GM03348 (cell line): ENCODE data around the gene OR6K3.
"Not testable (repeated sequence)": the region's sequence is repeated elsewhere in the genome, so short reads cannot be mapped to it uniquely, and the experiment has no call there.

Experiments
- DNase-seq: peaks from one replicate; pipeline ENCODE4 v3.0.0; 2012; ENCODE audit warnings: low spot score

The OR6K3 gene, protein sequence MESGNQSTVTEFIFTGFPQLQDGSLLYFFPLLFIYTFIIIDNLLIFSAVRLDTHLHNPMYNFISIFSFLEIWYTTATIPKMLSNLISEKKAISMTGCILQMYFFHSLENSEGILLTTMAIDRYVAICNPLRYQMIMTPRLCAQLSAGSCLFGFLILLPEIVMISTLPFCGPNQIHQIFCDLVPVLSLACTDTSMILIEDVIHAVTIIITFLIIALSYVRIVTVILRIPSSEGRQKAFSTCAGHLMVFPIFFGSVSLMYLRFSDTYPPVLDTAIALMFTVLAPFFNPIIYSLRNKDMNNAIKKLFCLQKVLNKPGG

DNA sequence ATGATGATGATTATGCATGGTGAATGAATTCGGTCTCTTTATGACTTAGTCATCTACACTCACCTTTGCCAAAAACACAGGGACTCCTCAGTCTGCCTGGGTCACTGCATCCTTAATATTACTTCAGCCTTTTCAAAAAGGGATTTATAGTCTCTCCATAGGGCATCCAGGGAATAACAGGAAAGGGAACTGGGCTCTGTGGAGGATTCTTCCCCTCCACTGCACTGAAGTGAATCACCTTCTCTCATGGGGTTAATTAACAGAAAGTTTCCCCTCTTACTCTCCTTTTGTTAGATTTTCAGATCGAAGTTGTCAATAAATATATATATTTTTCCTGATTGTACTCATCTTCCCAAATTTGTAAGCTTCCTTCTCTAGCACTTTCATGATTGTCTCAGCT is at the start of gene OR6K3:
Gene OR6K3 (minus strand): TSS at position 101 of the 400 bp plus-strand sequence. CDS start 2,605 bp downstream, outside the sequence.
- DNase-seq = no peak

DNA sequence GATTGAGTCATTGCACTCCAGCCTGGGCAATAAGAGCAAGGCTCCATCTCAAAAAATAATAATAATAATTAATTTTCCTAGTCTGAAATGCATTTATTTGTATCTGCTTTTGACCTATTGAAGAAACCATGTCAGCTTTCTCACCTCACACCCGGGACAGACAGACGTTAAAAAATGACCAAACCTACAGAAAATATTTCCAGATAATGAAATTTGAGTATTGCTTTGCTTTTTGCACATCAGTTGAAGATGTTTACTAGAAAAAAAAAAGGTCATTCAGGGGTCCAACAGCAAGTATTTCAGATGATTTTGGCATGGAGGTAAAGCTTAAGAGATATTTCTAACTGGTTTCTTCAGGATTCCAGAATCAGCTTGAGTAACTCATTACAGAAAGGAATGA is 33.9 kb upstream of the OR6K3 start, which contains the start of gene OR6K6:
Gene OR6K6 (plus strand): TSS at position 301 of the 400 bp plus-strand sequence. CDS start 168 bp downstream, outside the sequence.
- no peak for DNase-seq

DNA sequence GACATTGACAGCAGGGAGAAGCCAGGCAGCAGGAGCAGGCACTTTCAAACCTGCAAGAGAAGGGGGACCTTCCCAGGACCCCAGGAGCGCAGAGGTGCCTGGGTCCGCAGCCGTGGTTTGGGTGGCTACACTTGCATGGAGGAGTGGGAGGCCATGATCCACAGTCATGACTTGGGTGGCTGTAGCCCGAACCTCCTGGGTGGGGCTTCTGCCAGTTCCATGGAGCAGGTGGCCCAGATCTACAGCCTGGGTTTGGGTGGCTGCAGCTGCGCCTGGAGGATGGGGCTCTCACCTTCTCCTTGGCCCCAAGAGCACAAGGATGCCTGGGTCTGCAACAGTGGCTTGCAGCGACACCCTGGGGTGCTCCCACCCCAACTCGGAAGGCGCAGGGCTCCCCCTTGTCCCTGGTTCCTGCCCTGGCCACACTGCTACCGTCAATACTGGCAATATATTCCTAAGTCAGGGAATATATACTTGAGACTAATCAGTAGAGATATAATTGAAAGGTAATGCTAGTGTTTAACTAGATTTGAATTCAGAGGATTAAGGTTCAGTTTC is 31.7 kb upstream of the OR6K3 start:
- no peak for DNase-seq

GRCh38 chr1:158735848-158736247 is 15.3 kb upstream of the OR6K3 start:
- DNase-seq = no peak

GRCh38 chr1:158732524-158732923 is 12.0 kb upstream of the OR6K3 start:
- no peak for DNase-seq

DNA sequence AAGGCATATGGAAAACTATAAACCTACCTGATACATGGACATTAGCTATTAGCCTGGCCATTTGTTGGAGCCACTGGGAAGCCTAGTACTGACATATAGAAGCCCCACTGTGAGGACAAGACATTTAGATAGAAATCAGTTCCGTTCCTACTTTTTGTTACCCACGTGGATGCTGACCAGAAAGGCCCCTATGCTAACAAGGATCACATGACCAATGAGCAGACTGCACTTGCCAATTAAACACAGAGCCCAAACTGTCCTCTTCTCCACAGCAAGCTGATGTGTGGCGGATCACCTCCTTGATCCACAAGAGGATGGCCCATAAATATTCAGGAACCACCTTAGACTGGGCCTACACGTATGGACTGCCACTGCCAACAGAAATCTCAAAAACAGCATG is 11.2 kb upstream of the OR6K3 start:
- DNase-seq = no peak

- no peak for DNase-seq
Observed at GRCh38 chr1:158730453-158730852, 9.9 kb upstream of the OR6K3 start.

DNA sequence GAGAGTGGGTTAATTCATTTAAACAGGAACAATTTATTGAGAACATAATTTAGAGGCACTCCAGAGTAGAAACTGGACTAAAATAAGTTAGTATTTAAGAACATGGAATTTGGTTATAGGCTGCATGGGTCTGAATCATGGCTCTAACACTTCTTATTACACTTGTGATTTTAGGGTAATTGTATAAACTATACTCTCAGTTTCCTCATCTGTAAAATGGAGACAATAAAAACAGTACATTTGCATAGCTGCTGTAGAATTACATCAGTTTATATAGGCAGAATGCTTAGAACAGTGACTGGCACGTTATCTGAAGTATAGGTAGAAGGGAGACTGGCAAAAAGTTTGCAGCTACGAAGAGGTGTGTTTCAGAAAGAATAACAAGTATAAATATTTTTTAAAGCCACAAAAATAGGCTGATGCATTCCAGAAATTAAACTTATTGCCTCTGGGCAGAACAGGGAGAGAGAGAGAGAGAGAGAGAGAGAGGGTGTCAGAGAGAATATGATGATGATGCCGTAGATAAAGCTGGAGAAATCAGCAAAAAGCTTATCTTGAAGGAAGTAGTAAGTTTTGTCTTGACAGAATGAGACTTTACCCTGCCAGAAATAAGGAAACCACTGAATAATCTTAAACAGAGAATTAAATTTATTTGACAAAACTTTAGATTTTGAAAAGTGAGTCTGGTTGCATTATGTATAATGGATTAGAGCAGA is 8.1 kb upstream of the OR6K3 start:
- DNase-seq = no peak

GRCh38 chr1:158724442-158724841 is 3.9 kb upstream of the OR6K3 start:
- DNase-seq = no peak

DNA sequence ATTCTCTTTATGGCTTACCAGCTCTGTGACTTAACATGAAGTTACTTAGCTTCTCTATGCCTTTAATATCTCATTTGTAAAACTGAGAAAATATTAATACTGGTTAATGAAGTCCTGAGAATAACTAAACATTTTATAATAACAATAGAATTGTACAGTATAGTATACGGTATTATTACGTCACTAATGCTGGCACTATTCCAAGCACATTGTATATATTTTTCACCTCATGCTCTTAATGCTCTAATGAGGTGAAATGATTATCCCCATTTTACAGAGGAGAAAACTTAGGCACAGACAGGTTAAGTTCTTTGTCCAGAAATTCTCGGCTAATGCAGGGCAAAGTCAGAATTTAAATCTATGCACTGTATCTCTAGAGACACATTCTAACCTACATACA is 856 bp downstream of the OR6K3 start:
- DNase-seq = no peak

- DNase-seq = no peak
Observed at GRCh38 chr1:158717344-158717743, 3.2 kb downstream of the OR6K3 start.

DNA sequence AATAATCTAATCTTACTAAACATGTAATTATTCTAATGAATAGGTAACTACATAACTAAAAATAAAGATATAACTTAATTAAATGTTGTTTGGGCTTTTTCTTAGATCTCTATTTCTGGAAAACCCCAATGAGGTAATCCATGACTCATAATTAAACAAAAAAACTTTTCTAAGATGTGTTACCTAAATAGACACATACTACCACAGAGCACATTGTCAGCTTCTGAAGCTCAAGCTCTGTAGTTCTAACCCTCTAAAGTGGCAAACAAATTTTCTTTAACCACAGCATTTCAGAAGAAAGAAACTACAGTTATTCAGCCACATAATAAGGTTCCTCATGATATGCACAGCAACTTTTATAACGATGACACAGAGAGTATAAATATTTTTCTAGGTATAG is 4.2 kb downstream of the OR6K3 start:
- no peak for DNase-seq

DNA sequence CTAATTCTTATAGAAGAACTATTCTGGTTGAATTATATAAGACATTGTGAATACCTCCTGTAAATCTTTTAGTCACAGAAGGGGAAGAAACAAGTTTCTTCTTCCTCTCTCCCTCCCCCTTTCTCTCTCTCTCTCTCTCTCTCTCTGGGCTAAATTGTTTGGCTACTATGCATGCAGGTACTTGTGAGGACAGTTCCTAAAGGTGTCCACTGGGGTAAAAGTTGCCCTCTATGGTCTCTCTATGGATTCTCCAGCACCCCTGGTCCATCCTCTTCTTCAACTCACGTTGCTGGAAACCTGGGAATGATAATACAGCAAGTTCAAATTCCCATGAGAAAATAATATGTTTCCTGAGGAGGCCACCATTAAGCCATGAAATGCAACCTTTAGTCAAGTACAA is 5.8 kb downstream of the OR6K3 start:
- DNase-seq = no peak

GRCh38 chr1:158711098-158711497 is 9.4 kb downstream of the OR6K3 start:
- no peak for DNase-seq

- no peak for DNase-seq
Observed at GRCh38 chr1:158706096-158706495, 14.4 kb downstream of the OR6K3 start.

DNA sequence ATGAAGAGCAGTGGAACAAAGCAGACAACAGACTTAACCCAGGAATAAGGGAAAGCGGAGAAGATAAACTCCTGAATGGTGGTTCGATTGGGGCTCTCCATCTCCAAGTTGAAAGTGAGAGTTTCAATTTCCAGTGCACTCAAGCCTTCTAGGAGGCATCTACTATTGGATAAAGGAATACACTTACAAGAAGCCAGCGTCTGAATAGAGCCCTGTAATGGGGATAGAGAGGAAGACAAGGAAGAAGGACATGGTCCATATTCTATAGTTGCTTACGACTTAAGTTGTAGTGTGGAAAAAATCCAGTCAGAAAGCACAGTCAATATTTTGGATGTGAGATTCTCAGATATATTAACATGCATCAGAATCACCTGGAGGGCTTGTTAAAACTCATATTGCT is 20.0 kb downstream of the OR6K3 start, which contains the start of gene OR6K2:
Gene OR6K2 (minus strand): TSS at position 101 of the 400 bp plus-strand sequence. CDS start 0 bp downstream, at position 101.
- no peak for DNase-seq

- no peak for DNase-seq
Observed at GRCh38 chr1:158694596-158694995, 25.9 kb downstream of the OR6K3 start.

DNA sequence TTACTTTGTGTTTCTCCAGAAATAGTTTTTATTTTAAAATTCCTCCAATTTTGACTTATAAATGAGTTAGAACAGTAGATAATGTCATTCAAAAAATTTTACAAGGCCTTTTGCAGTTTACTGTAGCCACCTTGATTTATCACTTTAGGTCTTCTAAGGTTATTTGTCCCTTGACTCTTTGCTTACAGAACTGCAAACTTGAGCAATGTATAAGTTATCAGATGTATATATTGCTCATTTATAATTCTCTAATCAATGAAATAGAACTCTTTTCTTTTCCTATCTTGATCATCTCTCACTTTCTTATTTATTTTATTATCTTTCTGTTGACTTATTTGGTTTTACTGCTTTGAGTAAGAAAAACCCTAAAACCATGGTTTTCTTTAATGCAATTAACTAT is 28.2 kb downstream of the OR6K3 start:
- DNase-seq = no peak

- no peak for DNase-seq
Observed at GRCh38 chr1:158691907-158692306, 28.6 kb downstream of the OR6K3 start.

DNA sequence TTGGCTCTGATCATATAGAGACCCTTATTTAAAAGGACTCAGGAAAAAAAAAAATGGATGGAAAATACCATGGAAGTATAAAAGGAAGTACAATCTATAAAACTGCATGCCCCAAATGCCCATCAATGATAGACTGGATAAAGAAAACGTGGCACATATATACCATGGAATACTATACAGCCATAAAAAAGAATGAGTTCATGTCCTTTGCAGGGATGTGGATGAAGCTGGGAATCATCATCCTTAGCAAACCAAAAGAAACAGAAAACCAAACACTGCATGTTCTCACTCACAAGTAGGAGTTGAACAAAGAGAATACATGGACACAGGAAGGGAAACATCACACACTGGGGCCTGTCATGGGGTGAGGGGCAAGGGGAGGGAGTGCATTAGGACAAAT is 29.4 kb downstream of the OR6K3 start:
- DNase-seq = not testable (repeated sequence)

DNA sequence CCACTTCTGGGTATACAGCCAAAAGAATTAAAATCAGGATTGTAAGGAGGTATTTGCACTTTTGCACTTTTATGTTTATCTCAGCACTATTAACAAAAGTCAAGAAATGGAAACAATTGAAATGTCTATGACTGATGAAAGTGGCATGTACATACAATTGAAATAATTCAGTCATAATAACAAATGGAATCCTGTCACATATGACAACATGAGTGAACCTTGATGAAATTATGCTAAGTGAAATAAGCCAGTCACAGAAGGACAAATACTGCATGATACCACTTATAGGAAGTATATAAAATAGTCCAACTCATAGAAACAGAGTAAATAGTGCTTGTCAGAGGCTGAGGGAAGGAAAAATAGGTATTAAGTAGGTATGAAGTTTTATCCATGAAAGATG is 30.6 kb downstream of the OR6K3 start:
- DNase-seq = no peak

DNA sequence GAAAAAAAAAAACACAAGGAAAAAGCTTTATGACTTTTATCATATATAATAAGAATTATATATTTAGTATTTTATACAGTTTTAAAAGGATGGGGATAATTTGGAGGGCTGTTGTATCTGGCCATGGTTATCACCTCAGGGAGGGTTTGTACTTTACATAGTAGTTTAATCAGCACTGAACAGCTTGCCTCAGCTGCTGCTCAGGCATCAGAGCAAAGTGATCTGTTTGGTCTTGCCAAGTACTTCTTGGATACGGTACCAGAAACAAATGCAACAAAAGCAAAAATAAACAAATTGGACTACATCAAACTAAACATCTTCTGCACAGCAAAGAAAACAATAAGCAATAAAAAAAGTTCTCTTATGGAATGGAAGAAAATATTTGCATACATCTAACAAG is 31.4 kb downstream of the OR6K3 start:
- no peak for DNase-seq

DNA sequence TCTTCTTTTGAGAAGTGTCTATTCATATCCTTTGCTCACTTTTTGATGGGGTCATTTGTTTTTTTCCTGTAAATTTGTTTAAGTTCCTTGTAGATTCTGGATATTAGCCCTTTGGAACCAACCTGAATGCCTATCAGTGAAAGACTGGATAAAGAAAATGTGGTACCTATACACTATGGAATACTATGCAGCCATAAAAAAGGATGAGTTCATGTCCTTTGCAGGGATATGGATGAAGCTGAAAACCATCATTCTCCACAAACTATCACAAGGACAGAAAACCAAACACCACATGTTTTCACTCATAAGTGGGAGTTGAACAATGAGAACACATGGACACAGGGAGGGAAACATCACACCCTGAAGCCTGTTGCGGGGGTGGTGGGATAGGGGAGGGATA is 32.2 kb downstream of the OR6K3 start:
- DNase-seq = not testable (repeated sequence)
